Measurements from ENCODE around the gene SEMA6A. TPM values are rescaled to one million over a fixed set of nuclear protein-coding genes. Genes with fewer than 3 reads are reported as not detected.

The SEMA6A gene
- total and polyA plus RNA-seq, 2 of the 13 experiments (the other 11 are each of a cell fraction or from before 2014, with no cell fraction given): 5.1 to 6.5 TPM

GRCh38 chr5:116572350-116573278, 2.0 kb downstream of the SEMA6A start (continued):
- TF ChIP-seq POGZ (CRISPR knock-in tag; IDR thresholded peaks at IDR 0.05) (no peak), ZNF792 (CRISPR knock-in tag; IDR thresholded peaks at IDR 0.05) (no peak), MAF1 (CRISPR knock-in tag; IDR thresholded peaks at IDR 0.05; ENCODE audit: borderline replicate concordance) (no peak), NFYC (CRISPR knock-in tag; IDR thresholded peaks at IDR 0.05) (no peak), REPIN1 (CRISPR knock-in tag; IDR thresholded peaks at IDR 0.05; ENCODE audit: borderline replicate concordance, low read depth) (peak; percentile 58; the same call in 1 of the 2 replicates), ZNF841 (CRISPR knock-in tag; IDR thresholded peaks at IDR 0.05; ENCODE audit: borderline replicate concordance) (no peak), TEF (CRISPR knock-in tag; IDR thresholded peaks at IDR 0.05) (no peak), GFI1 (CRISPR knock-in tag; IDR thresholded peaks at IDR 0.05; ENCODE audit: borderline replicate concordance) (0 out of 2 replicates have a peak, but pooled peaks have one; percentile 21), SALL1 (CRISPR knock-in tag; IDR thresholded peaks at IDR 0.05) (peak; percentile 32), TBX2 (CRISPR knock-in tag; IDR thresholded peaks at IDR 0.05; ENCODE audit: borderline replicate concordance) (peak; percentile 34), ZNF292 (CRISPR knock-in tag; IDR thresholded peaks at IDR 0.05; ENCODE audit: borderline replicate concordance, low read depth) (0 out of 2 replicates have a peak, but pooled peaks have one; percentile 45), ZBTB1 (CRISPR knock-in tag; IDR thresholded peaks at IDR 0.05; ENCODE audit: borderline replicate concordance) (no peak)
- TF ChIP-seq, protein P1, sequence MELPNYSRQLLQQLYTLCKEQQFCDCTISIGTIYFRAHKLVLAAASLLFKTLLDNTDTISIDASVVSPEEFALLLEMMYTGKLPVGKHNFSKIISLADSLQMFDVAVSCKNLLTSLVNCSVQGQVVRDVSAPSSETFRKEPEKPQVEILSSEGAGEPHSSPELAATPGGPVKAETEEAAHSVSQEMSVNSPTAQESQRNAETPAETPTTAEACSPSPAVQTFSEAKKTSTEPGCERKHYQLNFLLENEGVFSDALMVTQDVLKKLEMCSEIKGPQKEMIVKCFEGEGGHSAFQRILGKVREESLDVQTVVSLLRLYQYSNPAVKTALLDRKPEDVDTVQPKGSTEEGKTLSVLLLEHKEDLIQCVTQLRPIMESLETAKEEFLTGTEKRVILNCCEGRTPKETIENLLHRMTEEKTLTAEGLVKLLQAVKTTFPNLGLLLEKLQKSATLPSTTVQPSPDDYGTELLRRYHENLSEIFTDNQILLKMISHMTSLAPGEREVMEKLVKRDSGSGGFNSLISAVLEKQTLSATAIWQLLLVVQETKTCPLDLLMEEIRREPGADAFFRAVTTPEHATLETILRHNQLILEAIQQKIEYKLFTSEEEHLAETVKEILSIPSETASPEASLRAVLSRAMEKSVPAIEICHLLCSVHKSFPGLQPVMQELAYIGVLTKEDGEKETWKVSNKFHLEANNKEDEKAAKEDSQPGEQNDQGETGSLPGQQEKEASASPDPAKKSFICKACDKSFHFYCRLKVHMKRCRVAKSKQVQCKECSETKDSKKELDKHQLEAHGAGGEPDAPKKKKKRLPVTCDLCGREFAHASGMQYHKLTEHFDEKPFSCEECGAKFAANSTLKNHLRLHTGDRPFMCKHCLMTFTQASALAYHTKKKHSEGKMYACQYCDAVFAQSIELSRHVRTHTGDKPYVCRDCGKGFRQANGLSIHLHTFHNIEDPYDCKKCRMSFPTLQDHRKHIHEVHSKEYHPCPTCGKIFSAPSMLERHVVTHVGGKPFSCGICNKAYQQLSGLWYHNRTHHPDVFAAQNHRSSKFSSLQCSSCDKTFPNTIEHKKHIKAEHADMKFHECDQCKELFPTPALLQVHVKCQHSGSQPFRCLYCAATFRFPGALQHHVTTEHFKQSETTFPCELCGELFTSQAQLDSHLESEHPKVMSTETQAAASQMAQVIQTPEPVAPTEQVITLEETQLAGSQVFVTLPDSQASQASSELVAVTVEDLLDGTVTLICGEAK (IDR thresholded peaks at IDR 0.05): no peak
- TF ChIP-seq, protein P1 (CRISPR knock-in tag; IDR thresholded peaks at IDR 0.05): no peak
- TF ChIP-seq, protein P2, sequence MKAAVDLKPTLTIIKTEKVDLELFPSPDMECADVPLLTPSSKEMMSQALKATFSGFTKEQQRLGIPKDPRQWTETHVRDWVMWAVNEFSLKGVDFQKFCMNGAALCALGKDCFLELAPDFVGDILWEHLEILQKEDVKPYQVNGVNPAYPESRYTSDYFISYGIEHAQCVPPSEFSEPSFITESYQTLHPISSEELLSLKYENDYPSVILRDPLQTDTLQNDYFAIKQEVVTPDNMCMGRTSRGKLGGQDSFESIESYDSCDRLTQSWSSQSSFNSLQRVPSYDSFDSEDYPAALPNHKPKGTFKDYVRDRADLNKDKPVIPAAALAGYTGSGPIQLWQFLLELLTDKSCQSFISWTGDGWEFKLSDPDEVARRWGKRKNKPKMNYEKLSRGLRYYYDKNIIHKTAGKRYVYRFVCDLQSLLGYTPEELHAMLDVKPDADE (CRISPR knock-in tag; IDR thresholded peaks at IDR 0.05): no peak
- TF ChIP-seq, protein P3, sequence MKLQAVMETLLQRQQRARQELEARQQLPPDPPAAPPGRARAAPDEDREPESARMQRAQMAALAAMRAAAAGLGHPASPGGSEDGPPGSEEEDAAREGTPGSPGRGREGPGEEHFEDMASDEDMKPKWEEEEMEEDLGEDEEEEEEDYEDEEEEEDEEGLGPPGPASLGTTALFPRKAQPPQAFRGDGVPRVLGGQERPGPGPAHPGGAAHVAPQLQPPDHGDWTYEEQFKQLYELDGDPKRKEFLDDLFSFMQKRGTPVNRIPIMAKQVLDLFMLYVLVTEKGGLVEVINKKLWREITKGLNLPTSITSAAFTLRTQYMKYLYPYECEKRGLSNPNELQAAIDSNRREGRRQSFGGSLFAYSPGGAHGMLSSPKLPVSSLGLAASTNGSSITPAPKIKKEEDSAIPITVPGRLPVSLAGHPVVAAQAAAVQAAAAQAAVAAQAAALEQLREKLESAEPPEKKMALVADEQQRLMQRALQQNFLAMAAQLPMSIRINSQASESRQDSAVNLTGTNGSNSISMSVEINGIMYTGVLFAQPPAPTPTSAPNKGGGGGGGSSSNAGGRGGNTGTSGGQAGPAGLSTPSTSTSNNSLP (IDR thresholded peaks at IDR 0.05; ENCODE audit: low read depth, low read length): no peak

All from HepG2 (cell line).